H1 (cell line): ENCODE data around the gene MORN4.

ENCODE experiments used
- CBX5 ChIP-seq: fragments of 300-800, 300-1000 bp; sonication (generic); IDR thresholded peaks from 2 replicates; pipeline ENCODE4 v1.7.1; 2016; ENCODE audit warnings: antibody characterized with exemption, low read length, low read depth
- CTCF ChIP-seq, 3 experiments: IDR thresholded peaks; 1 replicate in 2 of 3; 2 replicates in 1 of 3; pipeline versions ENCODE4 v1.5.1 to v1.6.1; 2011; ENCODE audit warnings: low read length in 3 of 3, mild to moderate bottlenecking in 3 of 3, inconsistent platforms in 2 of 3, low read depth in 1 of 3, moderate library complexity in 1 of 3; ENCODE audit not compliant: insufficient read depth in 1 of 3; ENCODE audit errors: control extremely low read depth in 1 of 3
- JUND ChIP-seq: IDR thresholded peaks from 2 replicates; pipeline ENCODE4 v1.6.1; 2011; ENCODE audit warnings: mild to moderate bottlenecking, improper control_type of control experiment, low read length

- TF ChIP-seq CTCF (IDR thresholded peaks at IDR 0.05; ENCODE audit: control extremely low read depth in 1 of 3, insufficient read depth in 1 of 3, low read depth in 1 of 3, low read length in 3 of 3) (no peak), JUND (no peak), CBX5 (no peak)
These were observed 10.2 kb upstream of the MORN4 start for GRCh38 chr10:97643441-97643985.
